GM21381 (cell line): ENCODE results near the gene TGFB2.

Experiments
- ATAC-seq: cut with Tn5 transposase; IDR thresholded peaks from one replicate; pipeline ENCODE4 v1.9.1; 2021; ENCODE audit warnings: mild to moderate bottlenecking, moderate library complexity; ENCODE audit not compliant: unreplicated experiment

Gene TGFB2

GRCh38 chr1:218459878-218460711 is 115.0 kb downstream of the TGFB2 start:
- no peak for ATAC-seq

- ATAC-seq, result no peak
Observed at GRCh38 chr1:218461351-218461750, 116.2 kb downstream of the TGFB2 start.

- ATAC-seq, result no peak
Observed at GRCh38 chr1:218462116-218462515, 117.0 kb downstream of the TGFB2 start.

- ATAC-seq, result no peak
Observed at GRCh38 chr1:218462587-218462986, 117.5 kb downstream of the TGFB2 start.

GRCh38 chr1:218463194-218464156 is 118.3 kb downstream of the TGFB2 start:
- no peak for ATAC-seq

GRCh38 chr1:218464871-218465270 is 119.7 kb downstream of the TGFB2 start:
- ATAC-seq, result no peak

GRCh38 chr1:218466341-218467010 is 121.3 kb downstream of the TGFB2 start:
- ATAC-seq, result no peak

GRCh38 chr1:218467101-218468072 is 122.3 kb downstream of the TGFB2 start:
- ATAC-seq, result no peak

GRCh38 chr1:218468711-218469110 is 123.6 kb downstream of the TGFB2 start:
- ATAC-seq, result no peak

GRCh38 chr1:218472885-218473284 is 127.7 kb downstream of the TGFB2 start:
- ATAC-seq, result no peak

- ATAC-seq, result peak; percentile 52
Observed at GRCh38 chr1:218473522-218473921, 128.4 kb downstream of the TGFB2 start.

GRCh38 chr1:218474128-218474527 is 129.0 kb downstream of the TGFB2 start:
- no peak for ATAC-seq

GRCh38 chr1:218475275-218475674 is 130.1 kb downstream of the TGFB2 start:
- ATAC-seq, result no peak

- no peak for ATAC-seq
Observed at GRCh38 chr1:218475699-218476098, 130.6 kb downstream of the TGFB2 start.

GRCh38 chr1:218476385-218476784 is 131.2 kb downstream of the TGFB2 start:
- ATAC-seq, result no peak

- ATAC-seq, result no peak
Observed at GRCh38 chr1:218478336-218478735, 133.2 kb downstream of the TGFB2 start.

GRCh38 chr1:218479436-218480115 is 134.4 kb downstream of the TGFB2 start:
- ATAC-seq, result no peak

GRCh38 chr1:218480137-218480536 is 135.0 kb downstream of the TGFB2 start:
- no peak for ATAC-seq

GRCh38 chr1:218480588-218481099 is 135.5 kb downstream of the TGFB2 start:
- no peak for ATAC-seq
